Measurements from ENCODE around the gene ANO9.

DNA sequence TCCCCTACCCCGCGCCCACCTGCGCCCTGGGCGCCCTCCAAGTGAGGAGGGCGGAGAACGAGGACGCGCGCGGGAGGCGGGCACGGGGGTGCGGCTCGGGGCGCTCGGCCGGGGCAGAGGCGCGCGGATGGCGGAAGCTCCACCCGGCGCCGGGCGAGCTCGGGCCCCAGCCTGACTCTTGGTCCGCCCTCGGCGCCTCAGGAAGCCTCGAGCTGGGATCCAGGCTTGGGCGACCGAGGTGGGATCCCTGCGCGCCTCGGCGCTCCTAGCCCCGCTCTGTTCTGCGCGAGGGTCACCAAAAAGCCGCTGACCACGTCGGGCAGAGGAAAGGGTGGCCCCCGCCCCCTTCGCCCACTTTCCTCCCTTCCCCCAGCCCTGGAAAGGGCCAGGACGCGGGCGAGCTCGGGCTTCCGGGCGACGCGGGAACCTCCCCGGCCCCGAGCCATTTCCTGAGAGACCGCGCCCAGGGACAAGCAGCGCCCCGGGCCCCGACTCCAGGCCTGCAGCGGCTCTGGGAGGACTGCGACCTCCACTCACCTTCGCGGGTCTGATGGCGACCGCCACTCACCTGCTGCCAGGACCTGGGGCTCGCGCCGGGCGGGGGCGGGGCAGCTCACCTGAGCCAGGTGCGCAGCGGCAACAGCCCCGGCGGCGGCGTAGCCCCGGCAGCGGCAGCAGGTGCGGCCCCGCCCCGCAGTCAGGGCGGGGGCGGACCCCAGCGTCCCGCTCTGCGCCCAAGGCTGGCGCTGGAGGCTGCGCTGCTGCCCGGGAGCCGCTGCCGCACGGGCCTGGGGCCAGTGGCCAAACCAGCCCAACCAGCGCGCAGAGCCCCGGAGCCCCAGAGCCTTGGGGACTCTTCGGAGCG is 24.8 kb downstream of the ANO9 start:
- no peak for TF ChIP-seq POLR2A (IDR thresholded peaks at IDR 0.05)
- TF ChIP-seq, protein P1, sequence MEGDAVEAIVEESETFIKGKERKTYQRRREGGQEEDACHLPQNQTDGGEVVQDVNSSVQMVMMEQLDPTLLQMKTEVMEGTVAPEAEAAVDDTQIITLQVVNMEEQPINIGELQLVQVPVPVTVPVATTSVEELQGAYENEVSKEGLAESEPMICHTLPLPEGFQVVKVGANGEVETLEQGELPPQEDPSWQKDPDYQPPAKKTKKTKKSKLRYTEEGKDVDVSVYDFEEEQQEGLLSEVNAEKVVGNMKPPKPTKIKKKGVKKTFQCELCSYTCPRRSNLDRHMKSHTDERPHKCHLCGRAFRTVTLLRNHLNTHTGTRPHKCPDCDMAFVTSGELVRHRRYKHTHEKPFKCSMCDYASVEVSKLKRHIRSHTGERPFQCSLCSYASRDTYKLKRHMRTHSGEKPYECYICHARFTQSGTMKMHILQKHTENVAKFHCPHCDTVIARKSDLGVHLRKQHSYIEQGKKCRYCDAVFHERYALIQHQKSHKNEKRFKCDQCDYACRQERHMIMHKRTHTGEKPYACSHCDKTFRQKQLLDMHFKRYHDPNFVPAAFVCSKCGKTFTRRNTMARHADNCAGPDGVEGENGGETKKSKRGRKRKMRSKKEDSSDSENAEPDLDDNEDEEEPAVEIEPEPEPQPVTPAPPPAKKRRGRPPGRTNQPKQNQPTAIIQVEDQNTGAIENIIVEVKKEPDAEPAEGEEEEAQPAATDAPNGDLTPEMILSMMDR (IDR thresholded peaks at IDR 0.05): no peak
- peak in 1 of 3 donors; percentile 9 for TF ChIP-seq POLR2AphosphoS5 (IDR thresholded peaks at IDR 0.05)

All from breast epithelium (tissue), 3 donors.